HG03378 (cell line): ENCODE data around the gene FADS2.

Source experiments
- ATAC-seq: cut with Tn5 transposase; IDR thresholded peaks from one replicate; pipeline ENCODE4 v1.9.1; 2021; ENCODE audit warnings: mild to moderate bottlenecking, moderate library complexity; ENCODE audit not compliant: unreplicated experiment

FADS2 gene

DNA sequence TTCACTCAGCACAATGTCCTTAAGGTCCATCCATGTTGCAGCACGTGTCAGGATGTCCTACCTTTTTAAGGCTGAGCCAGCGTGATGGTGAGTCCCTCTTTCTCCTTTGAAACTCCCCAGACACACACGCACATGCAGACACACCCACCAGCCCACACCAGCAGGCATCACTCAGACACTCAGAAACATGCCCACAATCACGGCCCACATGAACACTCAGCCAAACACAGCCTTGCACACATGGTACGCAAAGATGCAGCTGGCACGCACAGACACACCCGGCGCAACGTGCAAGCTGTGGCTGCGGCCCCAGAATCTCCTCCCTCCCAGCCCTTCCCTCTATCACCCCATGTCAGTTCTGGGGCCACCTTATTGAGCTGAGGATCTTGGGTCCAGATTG lies 55.2 kb downstream of the FADS2 start:
- no peak for ATAC-seq

DNA sequence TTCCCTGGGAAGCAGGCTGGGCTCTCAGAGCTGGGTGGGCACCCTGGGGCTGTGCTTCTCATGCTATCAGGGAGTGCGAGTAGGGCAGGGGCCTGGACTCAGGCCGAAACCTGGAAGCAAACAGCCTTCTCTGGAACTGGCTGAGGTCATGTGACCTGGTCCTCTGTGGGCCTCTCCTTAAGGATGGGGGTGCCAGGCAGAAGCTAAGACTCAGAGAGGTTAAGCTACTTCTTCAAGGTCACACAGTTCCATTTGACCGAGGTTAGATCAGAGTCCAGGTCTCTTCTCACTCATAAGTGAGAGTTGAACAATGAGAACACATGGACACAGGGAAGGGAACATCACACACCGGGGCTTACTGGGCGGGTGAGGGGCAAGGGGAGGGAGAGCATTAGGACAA lies 55.8 kb downstream of the FADS2 start:
- no peak for ATAC-seq

DNA sequence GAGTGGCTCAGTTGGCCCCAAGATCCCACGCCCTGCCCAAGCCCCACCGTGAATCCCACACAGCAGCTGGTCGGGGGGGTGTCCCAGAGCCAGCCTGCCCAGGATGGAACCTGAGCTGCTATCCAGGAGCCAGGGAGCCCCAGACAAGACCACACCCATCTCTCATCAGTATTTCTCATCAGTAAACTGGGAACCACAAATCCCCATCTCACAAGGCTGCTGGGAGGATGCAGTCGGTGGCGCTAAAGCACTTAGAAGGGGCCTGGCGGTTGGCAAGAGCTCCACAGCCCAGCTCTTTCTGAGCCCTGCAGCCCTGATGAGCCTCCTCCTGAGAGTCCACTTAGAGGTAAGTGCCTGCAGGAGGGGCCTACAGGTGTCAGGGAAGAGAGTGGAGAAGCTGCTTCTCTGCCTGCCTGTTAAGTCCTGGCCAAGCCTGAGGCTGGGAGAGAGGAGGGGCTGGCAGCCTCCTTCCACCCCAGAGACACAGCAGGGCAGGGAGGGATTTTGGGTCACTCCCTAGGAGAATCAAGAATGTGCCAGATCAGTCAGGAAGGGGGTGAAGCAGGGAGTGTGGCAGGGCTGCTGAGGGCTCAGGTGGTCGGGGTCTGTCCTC lies 57.2 kb downstream of the FADS2 start:
- no peak for ATAC-seq

DNA sequence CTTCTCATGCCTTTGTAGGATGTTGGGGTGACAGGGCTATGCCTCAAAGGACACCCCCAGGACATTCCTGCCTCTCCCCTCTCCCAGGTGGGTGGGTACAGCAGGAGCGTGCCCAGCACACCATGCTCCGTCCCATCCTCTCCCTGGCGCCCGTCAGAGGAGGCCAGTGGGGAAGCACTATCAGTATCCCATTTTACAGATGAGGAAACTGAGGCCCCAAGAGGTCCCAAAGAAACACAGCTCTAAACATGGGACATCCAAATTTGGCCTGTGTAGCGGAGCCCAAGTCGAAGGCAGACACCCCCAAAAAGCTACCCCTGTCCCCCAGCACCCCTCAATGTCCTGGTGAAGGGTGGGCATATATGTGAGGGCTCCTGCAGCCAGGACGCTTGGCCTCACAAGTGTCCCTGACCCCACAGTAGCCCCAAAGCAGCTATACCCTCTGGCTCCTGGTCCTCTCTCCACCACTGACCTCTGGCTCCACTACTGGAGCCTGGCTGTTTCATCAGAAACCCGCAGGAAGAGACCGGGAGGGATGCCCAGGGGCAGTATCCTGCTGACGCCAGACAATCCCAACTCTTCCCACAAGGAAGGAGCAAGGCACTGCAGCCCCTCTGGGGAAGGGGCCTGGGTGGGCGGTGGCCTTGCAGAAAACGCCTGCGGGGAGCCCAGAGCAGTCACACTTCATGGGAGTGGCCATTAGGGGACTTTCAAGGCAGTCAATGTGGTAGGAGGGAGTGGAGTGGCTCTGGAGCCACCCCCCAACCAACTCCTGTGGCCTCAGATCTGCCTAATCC lies 57.9 kb downstream of the FADS2 start:
- no peak for ATAC-seq

DNA sequence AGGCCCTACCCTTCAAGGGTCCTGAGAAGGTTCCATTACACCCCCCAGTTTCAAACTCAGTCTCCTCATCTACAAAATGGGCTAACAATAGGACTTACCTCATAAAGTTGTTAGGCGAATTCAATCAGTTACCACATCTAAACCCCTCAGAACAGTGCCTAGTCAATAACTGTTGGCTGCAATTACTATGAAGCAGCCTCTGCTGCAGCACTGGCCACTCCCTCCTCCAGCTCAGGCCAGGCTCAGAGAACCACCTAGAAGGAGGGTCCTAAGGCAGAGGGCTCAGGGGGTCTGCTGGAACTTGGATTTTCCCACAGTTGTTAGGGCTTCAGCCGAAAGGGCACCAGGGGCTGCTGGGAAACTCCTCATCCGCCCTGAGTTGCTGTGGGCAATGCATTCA lies 58.5 kb downstream of the FADS2 start:
- ATAC-seq = no peak

DNA sequence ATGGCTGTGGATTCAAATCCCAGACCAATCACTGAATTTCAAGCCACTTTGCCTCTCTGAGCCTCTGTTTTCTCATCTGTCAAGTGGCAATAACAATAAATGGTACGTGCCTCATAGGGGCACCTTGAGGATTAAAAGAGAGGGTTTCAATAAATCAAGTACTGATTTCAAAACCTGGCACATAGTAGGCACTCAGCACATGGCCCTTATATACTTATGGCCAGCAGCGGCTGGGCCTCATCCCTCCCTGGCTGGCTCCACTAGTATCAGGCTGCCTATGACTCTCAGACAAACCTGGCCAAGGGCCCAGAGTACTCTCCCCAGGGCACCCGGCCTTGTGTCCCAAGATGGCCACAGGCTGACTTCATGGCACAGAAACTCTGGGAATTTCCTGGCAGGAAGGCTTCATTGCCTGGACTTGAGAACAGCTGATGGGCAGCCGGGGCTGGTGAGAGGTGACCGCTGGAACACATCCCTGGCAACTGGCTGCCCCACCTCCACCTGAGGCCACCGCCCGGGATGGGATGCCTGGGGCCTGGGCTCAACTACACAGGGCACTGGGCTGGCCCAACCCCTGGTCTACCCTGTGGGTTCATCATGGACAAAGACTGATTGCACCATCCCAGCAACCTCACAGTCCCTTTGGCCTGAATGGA lies 59.9 kb downstream of the FADS2 start:
- no peak for ATAC-seq

DNA sequence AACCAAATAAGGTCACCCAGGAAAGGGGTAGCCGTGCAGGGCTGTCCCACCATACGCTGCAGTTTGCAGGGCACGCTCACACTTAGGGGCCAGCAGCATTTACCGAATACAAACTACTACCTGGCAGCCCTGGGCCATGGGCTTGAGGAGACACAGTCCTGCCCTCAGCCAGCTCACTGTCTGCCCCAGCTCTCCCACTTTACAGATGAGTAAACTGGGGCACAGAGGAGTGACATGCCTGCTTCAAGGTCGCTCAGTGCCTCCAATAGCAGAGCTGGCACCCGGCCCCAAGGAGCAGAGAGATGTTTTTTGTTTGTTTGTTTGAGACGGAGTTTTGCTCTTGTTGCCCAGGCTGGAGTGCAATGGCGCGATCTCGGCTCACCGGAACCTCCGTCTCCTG lies 60.5 kb downstream of the FADS2 start:
- no peak for ATAC-seq

DNA sequence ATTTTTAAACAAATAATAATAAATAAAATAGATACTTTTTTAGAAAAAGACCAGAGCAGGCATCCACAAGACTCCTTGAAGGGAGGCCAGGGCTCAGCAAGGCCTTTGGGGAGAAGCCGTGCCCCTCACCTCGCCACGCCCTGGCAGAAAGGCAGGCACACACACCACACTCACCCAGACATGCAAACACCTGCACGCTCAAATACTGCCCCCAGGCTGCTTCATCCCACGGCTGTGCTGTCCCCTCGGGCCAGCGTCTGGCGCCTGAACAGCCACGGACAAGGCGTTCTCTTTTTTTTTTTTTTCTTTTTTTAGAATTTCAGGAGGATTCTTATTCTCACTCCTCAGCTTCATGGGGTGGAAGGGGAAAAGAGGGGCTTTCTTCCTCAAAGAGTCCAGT lies 61.7 kb downstream of the FADS2 start:
- no peak for ATAC-seq

DNA sequence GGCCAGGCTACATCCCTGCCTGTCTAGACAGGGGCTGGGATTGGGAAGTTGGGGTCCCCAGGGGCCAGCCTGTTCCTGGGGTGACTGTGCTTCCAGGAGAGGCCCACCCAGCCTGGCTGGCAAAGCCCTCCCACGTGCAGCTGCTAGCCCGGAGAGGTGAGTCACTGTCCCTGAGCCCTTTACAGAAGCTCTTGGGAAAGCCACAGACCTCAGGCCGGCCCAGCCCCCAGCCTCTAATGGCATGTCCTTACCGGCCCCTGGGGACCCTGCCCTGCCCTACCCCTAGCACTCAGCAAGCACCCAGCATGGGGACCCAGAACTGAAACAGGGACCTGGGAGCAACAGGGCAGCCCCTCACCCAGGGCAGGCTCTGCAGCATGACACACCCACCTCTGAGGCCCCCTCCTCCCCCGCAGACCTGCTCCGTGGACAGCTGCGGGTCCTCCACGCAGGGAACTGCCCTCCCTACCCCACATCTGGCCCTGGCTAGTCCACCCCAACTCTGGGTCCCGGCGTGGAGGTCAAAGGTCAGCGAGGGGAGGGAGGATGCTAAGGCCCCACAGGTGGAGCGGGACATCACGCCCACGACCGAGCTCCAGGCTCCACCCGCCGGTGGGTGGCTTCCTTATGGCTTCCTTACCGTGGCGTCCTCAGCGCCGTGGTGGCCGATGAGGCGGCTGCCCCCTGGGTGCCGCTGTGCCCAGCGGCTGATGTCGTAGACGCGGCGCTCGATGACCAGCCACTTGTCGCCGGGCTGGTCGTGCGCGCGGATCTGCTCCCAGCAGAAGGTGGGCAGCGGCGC lies 62.6 kb downstream of the FADS2 start:
- ATAC-seq = no peak

DNA sequence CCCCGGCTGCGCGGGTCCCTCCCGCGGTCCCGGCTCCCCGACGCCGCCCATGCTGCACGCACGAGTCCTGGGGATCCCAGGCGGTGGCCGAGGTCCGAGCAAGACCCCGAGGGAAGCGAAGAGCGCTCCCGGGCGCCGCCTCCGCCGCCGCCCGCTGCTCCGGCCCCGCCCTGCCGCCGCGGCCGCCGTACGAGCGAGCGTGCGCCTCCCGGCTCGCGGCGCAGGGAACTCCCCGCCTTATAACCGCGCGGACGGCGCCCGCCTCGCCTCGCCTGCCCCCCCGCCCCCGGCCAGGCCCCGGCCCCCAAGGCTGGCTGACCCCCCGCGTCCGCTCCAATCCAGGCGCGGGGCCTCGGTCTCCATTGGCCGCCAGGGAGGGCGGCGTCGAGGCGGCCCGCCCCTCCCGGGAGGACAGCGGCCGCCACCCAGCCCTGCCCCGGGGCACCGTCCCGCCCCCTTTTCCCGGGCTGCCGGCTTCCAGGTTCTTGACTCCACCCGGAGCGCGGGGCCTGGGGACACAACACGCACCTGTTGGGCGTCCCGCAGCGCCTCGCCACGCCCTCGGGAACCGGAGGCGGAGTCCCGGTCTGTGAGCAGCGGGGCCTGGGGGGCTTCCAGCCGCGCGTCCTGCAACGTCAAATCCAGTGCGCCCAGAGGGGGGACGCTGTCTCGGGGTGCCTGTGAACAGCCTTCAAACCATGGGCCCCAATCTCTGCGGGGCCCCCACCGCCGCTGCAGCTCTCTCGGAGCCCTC lies 63.4 kb downstream of the FADS2 start, which contains the start of gene FADS3:
Gene FADS3 (minus strand): TSS at position 215 of the 754 bp plus-strand sequence. CDS start 164 bp downstream, at position 51.
- ATAC-seq = no peak

DNA sequence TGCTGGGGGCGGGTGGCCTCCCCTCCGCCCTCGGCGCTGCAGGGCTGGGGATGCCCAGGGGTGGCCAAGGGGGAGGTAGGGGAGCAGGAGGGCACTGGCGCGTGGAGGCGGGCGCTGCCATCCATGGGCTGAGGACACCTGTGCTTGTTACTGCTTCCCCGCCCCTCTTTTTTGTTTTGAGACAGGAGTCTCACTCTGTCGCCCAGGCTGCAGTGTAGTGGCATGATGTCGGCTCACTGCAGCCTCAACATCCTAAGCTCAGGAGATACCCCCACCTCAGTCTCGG lies 63.9 kb downstream of the FADS2 start:
- ATAC-seq = no peak

DNA sequence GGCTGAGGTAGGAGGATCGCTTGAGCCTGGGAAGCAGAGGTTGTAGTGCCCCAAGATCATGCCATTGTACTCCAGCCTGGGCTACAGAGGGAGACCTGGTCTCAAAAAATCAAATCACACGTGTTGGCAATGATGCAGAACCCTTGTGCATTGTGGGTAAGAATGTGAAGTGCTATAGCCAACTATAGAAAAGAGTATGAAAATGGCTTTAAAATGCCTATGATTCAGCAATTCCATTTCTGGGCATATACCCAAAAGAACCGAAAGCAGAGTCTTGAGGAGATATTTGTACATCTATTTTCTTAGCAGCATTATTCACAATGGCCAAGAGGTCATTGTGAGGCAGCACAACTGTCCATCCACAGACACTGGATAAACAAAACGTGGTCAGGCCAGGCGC lies 65.9 kb downstream of the FADS2 start:
- ATAC-seq = no peak

DNA sequence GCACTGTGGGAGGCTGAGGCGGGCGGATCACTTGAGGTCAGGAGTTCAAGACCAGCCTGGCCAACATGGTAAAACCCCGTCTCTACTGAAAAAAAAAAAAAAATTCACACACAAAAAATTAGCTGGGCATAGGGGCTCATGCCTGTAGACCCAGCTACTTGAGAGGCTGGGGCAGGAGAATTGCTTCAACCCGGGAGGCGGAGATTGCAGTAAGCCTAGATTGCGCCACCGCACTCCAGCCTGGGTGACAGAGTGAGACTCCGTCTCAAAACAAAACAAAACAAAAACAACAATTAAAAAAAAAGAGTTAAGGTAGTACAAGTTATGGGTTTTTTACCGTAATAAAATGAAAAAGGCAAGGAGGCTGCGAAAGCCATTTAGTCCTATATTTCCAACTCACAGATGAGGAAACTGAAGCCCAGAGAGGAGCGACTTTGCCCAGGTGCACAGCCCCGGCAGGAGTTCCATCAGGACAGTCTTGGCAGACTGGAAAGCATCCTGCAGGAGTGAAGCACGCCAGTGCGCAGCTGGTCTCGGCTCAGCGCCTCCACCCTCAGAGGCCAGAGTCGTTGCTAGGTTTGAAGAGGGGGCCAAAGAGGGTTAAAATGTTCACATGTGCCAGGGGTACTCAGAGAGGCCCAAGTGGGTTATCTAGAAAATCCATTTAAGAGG lies 67.1 kb downstream of the FADS2 start:
- no peak for ATAC-seq

DNA sequence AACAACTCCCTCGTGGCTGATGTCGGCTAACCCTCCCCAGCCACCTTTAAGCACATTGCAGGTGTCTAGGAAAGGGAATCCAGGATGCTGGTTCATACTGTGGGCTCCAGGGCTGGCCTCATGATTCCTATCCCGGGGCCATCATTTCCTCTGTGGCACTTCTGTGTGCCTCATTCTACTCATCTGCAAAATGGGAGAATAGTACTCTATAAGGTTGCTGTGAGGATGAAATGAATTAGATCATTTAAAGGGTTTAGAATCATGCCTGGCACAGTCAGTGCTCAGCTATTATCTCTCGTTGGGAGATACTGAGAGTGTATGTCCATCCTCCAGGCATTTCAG lies 67.6 kb downstream of the FADS2 start:
- ATAC-seq = no peak

DNA sequence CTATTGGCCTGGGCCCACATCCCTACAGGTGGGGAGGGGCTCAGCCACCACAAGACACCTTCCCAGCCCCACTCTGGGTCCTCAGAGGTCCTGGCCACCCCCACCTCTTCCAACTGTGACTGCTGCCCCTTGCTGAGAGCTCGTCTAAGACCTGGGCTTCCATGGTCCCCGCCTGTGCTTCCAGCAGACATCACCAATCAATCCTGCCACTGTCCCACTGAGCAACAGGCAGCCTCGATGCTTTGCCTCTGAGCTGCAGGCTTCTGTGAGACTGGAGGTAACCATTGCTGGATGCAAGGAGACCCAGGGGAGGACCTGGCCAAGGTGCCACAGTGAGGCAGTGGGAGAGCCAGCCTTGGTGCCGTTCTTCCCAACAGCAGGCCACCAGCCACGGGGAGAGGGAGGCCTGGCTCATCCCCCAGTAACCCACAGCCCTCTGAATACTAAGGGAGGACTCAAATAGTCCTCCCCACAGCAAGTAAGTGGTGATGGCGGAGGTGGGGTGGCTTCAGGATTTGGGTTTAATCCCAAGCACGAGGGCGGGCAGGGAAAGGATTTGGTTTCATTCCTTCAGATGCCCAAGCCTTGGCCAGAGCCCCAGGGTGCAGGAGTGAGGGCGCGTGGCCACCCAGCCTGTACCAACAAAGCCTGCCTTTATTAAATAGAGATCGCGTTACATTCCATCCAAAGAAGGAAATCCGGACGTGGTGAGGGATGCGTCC lies 68.7 kb downstream of the FADS2 start:
- ATAC-seq = no peak

DNA sequence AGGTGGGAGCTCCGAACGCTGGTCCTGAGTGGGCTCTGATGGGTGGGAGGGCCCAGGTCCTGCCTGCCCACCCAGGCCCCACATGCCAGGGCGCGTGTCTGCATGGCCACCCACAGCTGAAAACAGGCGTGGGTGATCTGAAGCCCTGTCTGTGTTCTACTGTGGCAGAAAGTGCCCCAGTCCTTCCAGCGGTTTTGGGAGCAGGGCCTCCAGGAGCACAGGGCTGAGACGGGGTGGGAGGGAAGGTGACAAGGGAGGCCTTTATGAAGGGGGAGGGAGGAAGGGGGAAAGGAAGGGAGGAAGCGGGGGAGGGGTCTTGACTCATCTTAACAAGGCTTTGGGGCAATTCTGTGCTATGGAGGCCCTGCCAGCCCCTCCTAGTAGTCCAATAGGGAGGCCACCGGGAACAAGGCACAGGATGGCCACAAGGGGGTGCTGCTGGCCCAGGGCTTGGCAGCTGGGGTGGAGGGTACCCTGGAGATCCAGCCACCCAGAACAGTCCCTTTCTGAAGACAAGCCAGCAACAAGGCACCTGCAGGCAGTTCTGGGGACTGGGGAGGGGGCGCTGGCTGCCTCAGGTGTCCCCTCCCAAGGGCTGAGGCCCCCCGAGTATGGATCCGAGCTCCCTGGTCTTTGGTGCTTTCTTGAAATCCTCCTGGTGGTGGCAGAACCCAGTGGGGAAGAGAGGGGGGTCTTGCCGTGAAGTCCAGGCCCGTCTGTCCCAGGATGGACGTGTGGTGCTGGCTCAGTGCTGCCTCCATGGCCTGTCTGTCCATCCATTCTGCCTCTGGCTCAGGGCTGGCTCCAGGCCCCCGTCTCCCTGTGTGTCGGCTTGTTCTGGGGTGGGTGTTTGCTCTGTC lies 69.5 kb downstream of the FADS2 start:
- no peak for ATAC-seq

DNA sequence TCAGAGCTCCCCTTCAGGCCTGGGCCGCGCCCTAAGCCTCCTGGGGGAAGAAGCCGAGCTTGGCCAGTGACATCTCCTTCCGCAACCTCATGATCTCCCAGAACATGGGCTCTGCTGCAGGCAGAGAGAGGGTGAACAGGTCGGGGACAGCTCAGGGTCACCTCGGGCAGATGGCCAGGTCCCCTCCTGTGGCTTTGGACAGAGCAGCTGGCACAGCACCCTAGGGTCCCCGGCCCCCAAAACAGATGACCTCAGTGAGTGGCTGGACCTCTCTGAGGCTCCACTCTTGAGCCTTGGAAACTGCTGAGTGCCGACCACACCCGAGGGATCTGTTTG lies 70.1 kb downstream of the FADS2 start:
- no peak for ATAC-seq

DNA sequence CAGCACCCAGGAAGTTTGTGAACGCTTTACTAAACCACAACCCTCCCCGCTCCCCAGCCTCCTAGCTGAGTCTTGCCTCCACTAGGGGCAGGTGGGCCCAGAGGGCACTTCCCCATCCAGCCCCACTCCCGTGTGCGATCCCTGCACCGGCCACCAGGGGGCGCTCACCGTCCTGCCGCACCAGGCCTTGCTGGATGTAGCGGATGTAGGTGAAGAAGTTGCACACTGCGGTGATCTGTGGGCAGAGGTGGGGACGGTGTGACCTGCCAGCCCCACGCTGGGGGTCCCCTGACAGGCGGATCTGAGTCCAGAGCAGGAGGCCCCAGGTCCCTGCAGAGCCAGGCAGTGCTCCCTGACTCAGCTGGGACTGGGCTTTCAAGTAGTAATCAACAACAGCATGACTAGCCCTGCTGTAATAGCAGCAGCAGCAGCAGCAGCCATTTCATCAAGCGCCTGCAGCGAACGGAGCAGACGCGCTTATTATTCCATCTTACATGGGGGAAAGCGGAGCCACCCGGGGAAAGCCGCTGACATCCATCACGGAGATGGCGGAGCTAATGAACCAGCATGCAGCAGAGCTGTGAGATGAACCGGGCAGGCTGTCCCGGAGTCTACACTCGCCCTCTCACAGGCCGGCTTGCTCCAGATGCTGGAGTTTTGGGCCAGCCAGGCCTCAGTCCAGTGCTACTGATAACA lies 71.2 kb downstream of the FADS2 start:
- ATAC-seq = no peak
